ENCODE results near the gene TTLL7.
"Not testable (repeated sequence)": the region's sequence is repeated elsewhere in the genome, so short reads cannot be mapped to it uniquely, and the experiment has no call there.

The TTLL7 gene

GRCh38 chr1:83999316-83999819 is 436 bp upstream of the TTLL7 start:
- Histone ChIP-seq H3K27me3 (no peaks in the 10 kb centered on the region), H3K4me3 (no peak overlapping the region), H3K9ac (no peak overlapping the region), H3K36me3 (no peaks in the 10 kb centered on the region), H3K27ac (no peak overlapping the region), H3K9me3 (replicated peaks in 1 of 11) (peaks cover 7 to 12% (median 11%) of the 10 kb centered on the region in 11 experiments; a peak in 20 of 22 replicates), H3K4me1 (peaks cover 0 to 4% (median 0%) of the 10 kb centered on the region in 10 experiments; a peak in 2 of 20 replicates), H3K4me2 (no peak overlapping the region), H4K20me1 (no peaks in the 10 kb centered on the region)
- TF ChIP-seq Cebpa-rat (IDR thresholded peaks at IDR 0.05): no peak

DNA sequence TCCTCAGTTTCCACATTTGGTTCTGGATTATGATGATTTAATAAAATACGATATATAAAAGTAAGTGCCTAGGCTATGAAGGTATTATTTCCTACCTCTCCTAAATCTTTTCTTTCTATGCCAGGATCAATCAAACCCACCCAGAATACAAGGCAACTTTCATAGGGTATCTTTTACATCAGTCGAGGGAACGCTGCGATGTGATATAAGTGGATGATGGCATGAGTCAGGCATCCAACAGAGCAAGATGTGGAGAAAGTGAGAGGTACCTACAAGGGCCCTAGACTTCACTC is 781 bp downstream of the TTLL7 start:
- TF ChIP-seq Cebpa-rat (IDR thresholded peaks at IDR 0.05): no peak
- Histone ChIP-seq H4K20me1 (no peaks in the 10 kb centered on the region), H3K36me3 (no peaks in the 10 kb centered on the region), H3K9ac (no peak overlapping the region), H3K4me2 (no peak overlapping the region), H3K27me3 (no peaks in the 10 kb centered on the region), H3K27ac (no peak overlapping the region), H3K4me1 (peaks cover 0 to 4% (median 0%) of the 10 kb centered on the region in 10 experiments; a peak in 2 of 20 replicates), H3K4me3 (no peak overlapping the region), H3K9me3 (replicated peaks in 1 of 11) (peaks cover 7 to 12% (median 11%) of the 10 kb centered on the region in 11 experiments; a peak in 20 of 22 replicates)

DNA sequence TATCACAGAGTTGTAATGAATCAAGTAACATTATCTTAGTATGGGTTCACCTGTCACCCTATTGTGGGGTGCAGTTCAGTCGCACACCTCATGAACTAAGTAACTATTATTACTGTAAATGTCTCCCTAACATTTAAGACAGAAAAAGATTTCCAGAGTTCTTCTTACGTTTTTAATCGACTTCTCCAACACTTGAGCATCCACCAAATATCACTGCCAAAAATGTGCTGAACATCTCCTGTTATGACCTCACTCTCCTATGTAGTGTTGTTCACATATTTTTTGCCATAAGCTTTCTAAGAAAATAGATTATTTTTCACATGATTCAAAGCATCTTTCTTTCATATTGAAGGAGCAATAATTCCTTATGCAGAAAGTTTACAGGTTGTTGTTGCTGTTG is 1.3 kb downstream of the TTLL7 start:
- Histone ChIP-seq H3K9ac (no peak overlapping the region), H3K9me3 (replicated peaks in 1 of 11) (peaks cover 7 to 12% (median 11%) of the 10 kb centered on the region in 11 experiments; a peak in 20 of 22 replicates), H3K36me3 (no peaks in the 10 kb centered on the region), H3K4me1 (peaks cover 0 to 4% (median 0%) of the 10 kb centered on the region in 10 experiments; a peak in 2 of 20 replicates), H3K4me3 (no peak overlapping the region), H4K20me1 (no peaks in the 10 kb centered on the region), H3K27me3 (no peaks in the 10 kb centered on the region), H3K4me2 (no peak overlapping the region), H3K27ac (no peak overlapping the region)
- TF ChIP-seq Cebpa-rat (IDR thresholded peaks at IDR 0.05): no peak

- no peaks in the 10 kb centered on the region for H4K20me1 ChIP-seq
- no peak overlapping the region for H3K4me2 ChIP-seq
- peaks cover 7 to 12% (median 11%) of the 10 kb centered on the region in 11 experiments; a peak in 20 of 22 replicates for H3K9me3 ChIP-seq (replicated peaks in 1 of 11)
- H3K9ac ChIP-seq: no peak overlapping the region
- H3K4me1 ChIP-seq: no peaks in the 10 kb centered on the region
- H3K36me3 ChIP-seq: no peaks in the 10 kb centered on the region
- no peak overlapping the region for H3K27ac ChIP-seq
- H3K4me3 ChIP-seq: no peak overlapping the region
- no peaks in the 10 kb centered on the region for H3K27me3 ChIP-seq
- no peak for TF ChIP-seq Cebpa-rat (IDR thresholded peaks at IDR 0.05)
Measured at GRCh38 chr1:83996621-83997020, 2.3 kb downstream of the TTLL7 start.

DNA sequence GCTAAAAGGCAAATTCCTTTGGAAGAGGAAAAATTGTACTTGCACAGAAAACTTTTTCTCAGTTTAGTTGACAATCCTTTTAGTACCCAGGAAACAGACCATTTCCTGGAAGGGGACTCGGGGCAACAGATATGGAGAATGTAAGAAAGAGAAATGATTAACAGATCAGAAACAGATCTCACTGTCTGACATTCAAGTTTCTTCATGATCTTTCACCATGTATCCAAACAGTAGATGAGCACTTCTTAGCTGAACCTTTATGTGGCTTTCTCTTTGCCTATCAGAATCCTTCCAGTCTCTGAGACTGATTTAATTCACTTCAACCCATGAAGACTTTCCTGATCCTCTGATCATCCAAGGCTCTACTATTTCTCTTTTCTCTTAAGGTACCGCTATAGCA is 2.7 kb downstream of the TTLL7 start:
- H3K27me3 ChIP-seq: no peaks in the 10 kb centered on the region
- no peaks in the 10 kb centered on the region for H3K36me3 ChIP-seq
- no peak overlapping the region for H3K27ac ChIP-seq
- H3K4me2 ChIP-seq: no peak overlapping the region
- TF ChIP-seq Cebpa-rat (IDR thresholded peaks at IDR 0.05): no peak
- H4K20me1 ChIP-seq: no peaks in the 10 kb centered on the region
- H3K9ac ChIP-seq: no peak overlapping the region
- no peak overlapping the region for H3K4me3 ChIP-seq
- H3K4me1 ChIP-seq: no peaks in the 10 kb centered on the region
- peaks cover 7 to 12% (median 11%) of the 10 kb centered on the region in 11 experiments; a peak in 20 of 22 replicates for H3K9me3 ChIP-seq (replicated peaks in 1 of 11)

DNA sequence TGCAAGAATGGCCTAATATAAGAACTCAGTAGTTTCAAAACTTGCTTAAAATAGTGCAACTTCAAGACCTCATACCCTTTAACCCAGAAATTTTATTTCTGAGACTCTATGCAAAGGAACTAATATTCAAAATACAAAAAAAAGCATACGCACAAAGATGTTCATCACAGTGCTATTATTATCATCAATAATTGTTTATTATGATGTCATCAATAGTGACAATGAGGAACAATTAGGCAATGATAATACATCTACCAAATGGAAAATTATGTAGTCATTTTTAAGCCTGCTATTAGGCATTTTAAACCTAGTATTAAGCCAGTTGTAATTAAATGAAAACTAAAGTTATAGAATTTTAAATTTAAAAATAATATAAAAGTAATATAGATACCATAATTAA is 3.3 kb downstream of the TTLL7 start:
- H3K27me3 ChIP-seq: no peaks in the 10 kb centered on the region
- no peak overlapping the region for H3K4me3 ChIP-seq
- no peaks in the 10 kb centered on the region for H3K4me1 ChIP-seq
- no peaks in the 10 kb centered on the region for H4K20me1 ChIP-seq
- no peak overlapping the region for H3K4me2 ChIP-seq
- H3K9me3 ChIP-seq (replicated peaks in 1 of 11): peaks cover 7 to 12% (median 11%) of the 10 kb centered on the region in 11 experiments; a peak in 20 of 22 replicates
- H3K36me3 ChIP-seq: no peaks in the 10 kb centered on the region
- no peak for TF ChIP-seq Cebpa-rat (IDR thresholded peaks at IDR 0.05)
- no peak overlapping the region for H3K27ac ChIP-seq
- no peak overlapping the region for H3K9ac ChIP-seq

GRCh38 chr1:83994111-83994510 is 4.8 kb downstream of the TTLL7 start:
- Histone ChIP-seq H3K9ac (no peak overlapping the region), H3K27ac (no peak overlapping the region), H4K20me1 (no peaks in the 10 kb centered on the region), H3K4me1 (no peaks in the 10 kb centered on the region), H3K27me3 (no peaks in the 10 kb centered on the region), H3K4me3 (no peak overlapping the region), H3K4me2 (no peak overlapping the region), H3K9me3 (replicated peaks in 1 of 11) (peaks cover 5 to 8% (median 6%) of the 10 kb centered on the region in 11 experiments; a peak in 20 of 22 replicates), H3K36me3 (no peaks in the 10 kb centered on the region)
- no peak for TF ChIP-seq Cebpa-rat (IDR thresholded peaks at IDR 0.05)

DNA sequence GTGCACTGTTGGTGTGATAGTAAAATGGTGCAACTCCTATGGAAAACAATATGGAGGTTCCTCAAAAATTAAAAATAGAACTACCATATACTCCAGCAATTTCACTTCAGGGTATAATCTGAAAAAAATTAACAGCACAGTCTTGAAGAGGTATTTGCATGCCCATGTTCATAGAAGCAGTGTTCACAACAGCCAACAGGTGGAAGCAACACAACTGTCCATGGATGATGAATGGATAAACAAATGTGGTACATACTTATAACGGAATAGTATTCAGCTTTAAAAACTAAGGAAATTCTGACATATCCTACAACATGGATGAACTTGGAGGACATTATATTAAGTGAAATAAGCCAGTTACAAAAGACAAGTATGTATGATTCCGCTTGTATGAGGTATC is 8.2 kb downstream of the TTLL7 start:
- Histone ChIP-seq H3K4me3 (no peak overlapping the region), H3K36me3 (no peaks in the 10 kb centered on the region), H3K27me3 (no peaks in the 10 kb centered on the region), H3K4me2 (no peak overlapping the region), H3K4me1 (no peaks in the 10 kb centered on the region), H3K9me3 (replicated peaks in 1 of 11) (peaks cover 0 to 7% (median 5%) of the 10 kb centered on the region in 11 experiments; a peak in 14 of 22 replicates), H3K27ac (no peak overlapping the region), H3K9ac (no peak overlapping the region), H4K20me1 (no peaks in the 10 kb centered on the region)
- no peak for TF ChIP-seq Cebpa-rat (IDR thresholded peaks at IDR 0.05)

DNA sequence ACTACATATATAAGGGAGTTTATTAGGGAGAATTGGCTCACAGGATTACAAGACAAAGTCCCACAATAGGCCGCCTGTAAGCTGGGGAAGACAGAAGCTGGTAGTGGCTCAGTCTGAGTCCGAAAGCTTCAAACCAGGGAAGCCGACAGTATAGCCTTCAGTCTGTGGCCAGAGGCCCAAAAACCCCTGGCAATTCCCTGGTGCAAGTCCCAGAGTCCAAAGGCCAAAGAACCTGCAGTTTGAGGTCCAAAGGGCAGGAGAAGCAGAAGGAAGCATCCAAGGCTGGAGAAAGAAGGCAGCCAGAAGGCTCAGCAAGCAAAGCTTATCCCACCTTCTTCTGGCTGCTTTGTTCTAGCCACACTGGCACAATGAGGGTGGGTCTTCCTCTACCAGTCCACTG is 13.9 kb downstream of the TTLL7 start:
- no peaks in the 10 kb centered on the region for H4K20me1 ChIP-seq
- no peak overlapping the region for H3K9ac ChIP-seq
- peaks cover 0 to 22% (median 11%) of the 10 kb centered on the region in 11 experiments; a peak in 16 of 22 replicates for H3K9me3 ChIP-seq (replicated peaks in 1 of 11)
- no peaks in the 10 kb centered on the region for H3K36me3 ChIP-seq
- H3K4me3 ChIP-seq: no peak overlapping the region
- no peak overlapping the region for H3K27ac ChIP-seq
- no peak for TF ChIP-seq Cebpa-rat (IDR thresholded peaks at IDR 0.05)
- H3K27me3 ChIP-seq: no peaks in the 10 kb centered on the region
- H3K4me2 ChIP-seq: no peak overlapping the region
- no peaks in the 10 kb centered on the region for H3K4me1 ChIP-seq

GRCh38 chr1:83983918-83984317 is 15.0 kb downstream of the TTLL7 start:
- H3K4me3 ChIP-seq, H3K27me3 ChIP-seq, H3K36me3 ChIP-seq, H4K20me1 ChIP-seq, H3K4me2 ChIP-seq, H3K27ac ChIP-seq, H3K9ac ChIP-seq, H3K4me1 ChIP-seq: not testable (repeated sequence)
- peaks cover 0 to 22% (median 11%) of the 10 kb centered on the region in 11 experiments; a peak in 16 of 22 replicates for H3K9me3 ChIP-seq (replicated peaks in 1 of 11)

All from BLaER1 treated with 17β-estradiol and CSF1 and Interleukin-3, amounts not matched to agents 10 nM and 100 nM (cell line).